OCI-LY1 (cell line): ENCODE results near the gene FUT8.

ENCODE experiments used
- CTCF ChIP-seq: fragments of 200-600 bp; sonication (generic), shearing (Covaris generic); IDR thresholded peaks from 2 replicates; pipeline ENCODE4 v1.5.1; 2017; ENCODE audit warnings: mild to moderate bottlenecking, antibody characterized with exemption, low read length, moderate library complexity, mixed read lengths
- EZH2 ChIP-seq: fragments of 200-600 bp; sonication (generic), shearing (Covaris generic); IDR thresholded peaks from 2 replicates; pipeline ENCODE4 v1.8.0; 2017; ENCODE audit warnings: borderline replicate concordance, mixed run types, mild to moderate bottlenecking, antibody characterized with exemption, low read length, moderate library complexity, mixed read lengths

GRCh38 chr14:65371784-65372183, 40.7 kb upstream of the FUT8 start:
- TF ChIP-seq CTCF (no peak), EZH2 (no peak)
